DMS 273 (cell line): Measurements from ENCODE around the gene CSNK2A2.

ENCODE experiments used
- DNase-seq: peaks from one replicate; lab custom pipeline; 2025; ENCODE audit not compliant: unreplicated experiment; lab: John Stamatoyannopoulos, UW

The CSNK2A2 gene

DNA sequence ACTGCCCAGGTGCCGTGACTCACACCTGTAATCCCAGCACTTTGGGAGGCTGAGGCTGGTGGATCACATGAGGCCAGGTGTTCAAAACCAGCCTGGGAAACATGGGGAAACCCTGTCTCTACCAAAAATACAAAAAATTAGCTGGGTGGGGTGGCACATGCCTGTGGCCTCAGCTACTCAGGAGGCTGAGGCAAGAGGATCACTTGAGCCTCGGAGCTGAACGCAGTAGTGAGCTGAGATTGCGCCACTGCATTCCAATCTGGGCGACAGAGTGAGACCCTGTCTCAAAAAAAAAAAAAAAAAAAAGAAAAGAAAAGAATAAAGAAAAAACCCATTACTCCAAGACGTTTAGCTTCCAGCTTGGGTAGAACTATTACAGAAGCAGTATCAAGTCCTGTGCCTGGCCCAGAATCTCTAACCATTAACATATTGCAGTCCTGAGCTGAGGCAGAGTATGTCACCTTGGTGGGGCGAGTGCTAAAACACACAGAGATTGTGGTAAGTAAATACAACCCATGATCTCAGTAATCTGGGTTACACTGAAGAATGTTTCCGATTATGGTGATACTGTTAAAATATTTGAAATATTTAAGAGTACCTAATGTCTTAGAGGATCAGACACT, 45.5 kb downstream of the CSNK2A2 start:
- DNase-seq, result no peak

DNA sequence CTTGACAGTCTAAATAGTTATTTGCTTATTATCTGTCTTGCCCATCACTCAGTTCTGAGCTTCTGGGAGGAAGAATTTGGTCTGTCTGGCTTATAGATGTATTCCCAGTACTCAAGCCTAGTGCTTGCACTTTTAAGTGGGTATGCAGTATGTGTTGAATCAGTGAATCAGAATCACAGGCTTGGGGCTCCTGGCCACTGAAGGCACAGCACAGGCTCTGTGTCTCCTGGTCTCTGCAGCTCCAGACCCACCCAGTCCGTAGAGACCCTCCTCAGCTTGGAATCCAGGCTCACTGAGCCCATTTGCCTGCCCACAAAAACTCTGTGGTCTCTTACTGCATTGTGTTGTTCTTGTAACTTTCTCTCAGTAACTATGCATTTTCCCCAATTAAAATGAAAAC, 49.4 kb downstream of the CSNK2A2 start:
- DNase-seq, result no peak

DNA sequence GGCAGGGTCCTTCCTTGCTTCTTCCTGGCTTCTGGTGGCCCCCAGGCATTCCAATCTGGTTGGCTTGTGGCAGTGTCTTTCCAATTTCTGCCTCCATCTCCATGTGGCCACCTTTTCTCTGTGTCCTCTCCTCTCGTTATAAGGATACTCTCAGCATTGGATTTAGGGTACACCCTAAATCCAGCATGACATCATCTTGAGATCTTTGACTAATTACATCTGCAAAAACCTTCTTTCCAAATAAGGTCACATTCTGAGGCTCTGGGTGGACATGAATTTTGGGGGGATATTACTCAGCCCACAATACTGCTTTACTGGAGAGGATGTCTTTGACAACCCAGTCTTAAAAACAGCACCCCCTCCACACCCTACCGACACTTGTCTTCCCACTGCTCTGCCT, 49.8 kb downstream of the CSNK2A2 start:
- no peak for DNase-seq

DNA sequence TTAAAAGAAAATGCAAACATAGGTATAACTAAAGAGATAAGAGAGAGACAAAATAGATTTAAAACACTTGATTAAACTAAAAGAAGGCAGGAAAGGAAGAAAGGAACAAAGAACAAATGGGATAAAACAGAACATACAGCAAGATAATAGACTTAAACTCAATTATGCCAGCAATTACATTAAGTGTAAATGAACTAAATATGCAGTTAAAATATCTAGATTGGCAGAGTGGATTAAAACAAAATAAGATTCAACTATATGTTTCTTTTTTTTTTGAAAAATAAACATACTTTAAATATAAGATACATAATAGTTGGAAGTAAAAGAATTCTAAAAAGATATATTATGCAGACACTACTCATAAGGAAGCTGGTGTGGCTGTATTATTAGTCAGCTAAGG, 59.1 kb downstream of the CSNK2A2 start:
- no peak for DNase-seq

DNA sequence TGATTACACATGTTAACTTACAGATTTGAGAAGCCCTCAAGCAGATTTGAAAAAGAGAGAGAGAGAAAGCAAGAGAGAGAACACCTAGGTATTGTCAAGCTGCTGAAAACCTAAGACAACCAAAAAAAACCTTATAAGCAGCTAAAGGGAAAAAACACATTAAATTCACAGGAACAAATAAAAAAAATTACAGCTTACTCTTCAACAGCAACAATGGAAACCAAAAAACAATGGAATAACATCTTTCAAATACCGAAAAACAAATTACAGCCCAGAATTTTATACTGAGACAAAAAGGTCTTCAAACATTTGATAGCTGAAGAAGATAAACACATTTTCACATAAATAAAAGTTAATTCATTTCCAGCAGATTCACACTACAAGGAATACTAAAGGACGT, 60.3 kb downstream of the CSNK2A2 start:
- no peak for DNase-seq

DNA sequence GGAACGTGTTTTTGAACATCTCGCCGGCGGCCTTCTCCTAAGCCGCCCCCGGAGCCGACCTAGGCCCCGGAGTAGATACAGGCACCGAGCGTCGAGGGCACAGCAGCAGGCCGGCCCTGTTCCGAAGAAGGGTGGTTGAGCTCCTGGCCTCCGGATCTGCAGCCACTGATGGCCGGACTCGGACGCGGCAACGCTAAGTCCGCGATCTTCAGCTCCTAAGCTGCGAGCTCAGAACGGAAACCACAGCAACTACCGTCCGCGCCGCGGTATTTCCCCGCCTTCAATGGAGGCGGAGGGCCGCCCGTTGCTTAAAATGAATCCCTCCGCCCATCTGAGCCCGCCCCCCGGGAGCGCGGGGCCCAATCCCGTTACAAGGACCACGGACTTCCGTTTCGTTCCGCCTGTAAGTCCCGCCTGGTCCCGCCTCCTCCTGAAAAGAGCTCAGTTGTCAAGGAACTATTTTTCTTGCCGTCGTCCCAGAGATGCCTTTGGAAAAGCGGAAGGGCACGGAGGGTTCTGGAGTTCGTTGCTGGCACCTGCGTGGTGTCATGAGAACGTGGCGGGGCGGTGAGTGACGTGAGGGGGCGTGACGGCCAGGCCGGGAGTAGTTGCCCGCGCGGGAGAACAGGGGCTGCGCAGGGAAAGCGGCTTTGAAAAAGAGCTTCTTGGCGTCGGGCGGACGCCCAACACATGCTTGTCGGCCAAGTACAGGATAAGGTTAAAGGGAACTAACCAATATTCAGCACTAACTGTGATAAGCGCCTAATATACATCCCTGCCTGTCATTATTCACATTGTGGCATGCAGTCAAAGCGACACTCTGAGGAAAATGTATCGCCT, 68.6 kb downstream of the CSNK2A2 start, which contains the start of gene CFAP20:
CFAP20 (minus strand) TSS at position 285 of the 840 bp plus-strand sequence; CDS start at position 19, 266 bp downstream.
- peak; percentile 100 for DNase-seq

DNA sequence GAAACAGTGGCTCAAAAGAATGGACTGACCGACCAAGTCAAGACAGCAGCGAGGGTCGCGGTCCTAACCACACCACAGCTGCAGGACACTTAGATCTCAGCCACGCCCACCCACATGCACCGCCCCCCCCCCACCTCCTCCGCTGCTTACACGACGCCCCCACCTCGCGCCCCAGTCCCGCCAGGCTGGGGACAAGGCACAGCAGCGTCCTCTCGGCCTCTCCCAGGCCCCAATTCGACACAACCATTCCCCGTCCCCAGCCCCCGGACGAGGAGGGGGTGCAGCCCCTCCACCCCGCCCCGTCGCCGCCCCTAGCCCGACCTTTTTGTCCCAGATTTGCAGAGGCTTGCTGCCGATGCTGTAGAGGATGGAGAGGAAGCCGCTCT, 69.2 kb downstream of the CSNK2A2 start:
- peak; percentile 70 for DNase-seq

DNA sequence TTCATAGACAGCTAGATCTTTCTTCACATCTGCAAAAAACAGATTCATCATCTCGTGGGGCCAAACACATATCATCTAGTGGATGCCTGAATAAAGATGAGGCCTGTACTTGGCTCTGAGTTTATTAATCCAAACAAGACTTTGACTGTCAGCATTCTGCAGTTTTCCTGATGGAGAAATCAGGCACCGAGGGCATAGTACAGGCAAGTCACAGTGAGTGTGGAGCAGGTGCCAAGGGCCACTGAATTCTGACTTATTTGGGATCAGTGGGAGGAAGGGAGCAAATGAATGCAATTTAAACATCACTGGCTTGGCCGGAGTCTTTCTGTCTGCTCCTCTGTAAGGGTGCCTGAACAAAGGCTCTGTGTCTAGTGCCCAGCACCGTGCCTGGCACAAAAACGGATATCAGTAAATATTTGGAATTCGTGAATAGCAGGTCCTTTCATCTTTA, 69.7 kb downstream of the CSNK2A2 start:
- DNase-seq, result peak; percentile 27

DNA sequence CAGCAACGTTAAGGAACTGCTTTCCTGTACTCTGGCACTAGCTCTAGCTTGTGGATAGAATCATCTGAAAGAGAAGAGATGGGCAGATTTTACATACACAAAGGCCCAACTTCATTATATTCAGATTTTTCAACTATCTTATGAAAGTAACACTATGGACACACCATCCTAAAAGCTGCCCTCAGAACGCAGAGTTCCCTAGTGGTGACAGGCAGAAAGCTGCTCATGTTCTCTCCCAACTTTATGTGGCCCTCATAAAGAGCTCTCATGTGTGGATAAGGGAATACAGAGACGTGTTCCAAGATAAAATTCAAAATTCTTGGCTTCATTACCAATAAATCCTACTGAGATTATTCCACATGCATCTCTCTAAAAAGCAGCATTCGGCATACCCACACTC, 70.3 kb downstream of the CSNK2A2 start:
- peak; percentile 42 for DNase-seq

DNA sequence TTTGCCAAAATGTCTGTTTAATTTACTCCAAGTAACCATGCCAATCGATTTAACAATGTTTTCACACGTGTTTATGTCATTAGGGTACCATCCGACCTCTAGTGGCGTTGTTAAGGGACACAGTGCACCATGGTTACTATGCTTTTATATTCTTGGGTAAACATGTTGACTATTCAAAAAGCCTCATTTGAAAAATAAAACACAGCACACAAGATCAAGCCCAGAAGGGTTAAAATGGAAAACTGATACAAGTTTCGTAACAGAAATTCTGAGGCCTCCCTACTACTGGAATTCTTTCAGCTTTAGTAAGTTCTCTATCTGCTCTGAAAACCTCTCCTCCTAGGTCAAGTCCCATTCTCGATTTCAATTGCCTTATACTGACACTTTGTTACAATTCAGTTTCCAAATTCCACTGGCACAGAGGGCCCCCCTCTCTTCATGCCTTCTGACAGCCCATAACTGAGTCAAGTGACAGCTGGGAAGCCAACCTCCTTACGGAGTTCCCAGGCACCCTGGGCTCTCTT, 70.8 kb downstream of the CSNK2A2 start:
- DNase-seq, result peak; percentile 50

DNA sequence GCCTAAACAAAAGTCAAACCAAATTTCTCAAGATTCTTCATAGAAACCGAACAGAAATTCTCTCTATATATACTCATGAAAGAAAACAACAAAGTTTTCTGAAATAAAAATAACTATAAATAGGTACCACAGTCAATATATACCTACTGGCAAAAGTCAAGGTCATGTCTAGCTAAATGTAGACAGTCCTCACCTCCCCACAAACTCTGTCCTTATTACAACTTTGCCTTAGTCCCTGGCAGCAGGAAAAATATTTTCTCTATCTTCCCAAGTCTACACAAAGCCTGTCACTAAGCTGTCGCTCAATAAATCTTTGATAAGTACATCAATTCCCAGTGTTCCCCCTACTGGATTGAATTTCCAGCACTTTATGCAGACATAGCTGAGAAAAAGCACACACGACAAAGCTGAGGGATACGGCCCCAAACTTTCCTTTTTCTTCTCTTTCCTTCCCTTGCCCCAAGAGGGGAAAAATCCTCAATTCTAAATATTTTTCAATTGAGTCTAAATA, 71.4 kb downstream of the CSNK2A2 start:
- no peak for DNase-seq

DNA sequence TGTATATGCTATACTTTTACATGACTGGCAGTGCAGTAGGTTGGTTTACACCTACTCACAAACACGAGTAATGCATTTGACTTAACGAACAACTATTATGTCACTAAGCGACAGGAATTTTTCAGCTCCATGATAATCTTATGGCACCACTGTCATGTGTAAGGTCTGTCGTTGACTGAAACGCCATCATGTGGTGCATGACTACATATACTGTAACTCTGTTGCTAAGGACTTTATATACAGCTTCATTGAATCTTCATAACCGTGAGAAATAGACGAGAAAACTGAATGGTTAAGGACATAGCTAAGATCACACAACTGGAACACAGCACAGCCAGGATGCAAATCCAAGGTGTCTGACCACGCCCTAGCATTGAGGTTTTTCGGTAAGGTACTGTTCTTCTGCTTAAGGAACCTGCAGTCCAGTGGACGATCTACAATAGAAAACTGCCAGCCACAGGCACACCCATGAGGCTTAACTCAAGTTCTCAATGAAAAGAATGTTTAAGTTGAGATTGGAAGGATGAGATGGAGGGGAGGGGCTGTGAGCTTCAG, 72.0 kb downstream of the CSNK2A2 start:
- DNase-seq, result no peak

DNA sequence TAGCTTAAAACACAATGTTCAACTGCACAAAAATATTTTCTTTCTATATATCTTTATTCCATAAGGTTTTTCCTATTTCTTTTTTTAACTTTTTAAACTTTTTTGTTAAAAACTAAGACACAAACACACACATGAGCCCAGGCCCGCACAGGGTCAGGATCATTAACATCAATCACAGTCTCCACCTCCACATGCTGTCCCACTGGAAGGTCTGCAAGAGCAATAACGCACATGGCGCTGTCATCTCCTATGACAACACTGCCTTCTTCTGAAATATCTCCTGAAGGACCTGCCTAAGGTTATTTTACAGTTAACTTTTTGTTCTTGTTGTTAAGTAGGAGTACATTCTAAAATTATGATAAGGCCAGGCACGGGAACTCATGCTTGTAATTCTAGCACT, 72.9 kb downstream of the CSNK2A2 start:
- no peak for DNase-seq

DNA sequence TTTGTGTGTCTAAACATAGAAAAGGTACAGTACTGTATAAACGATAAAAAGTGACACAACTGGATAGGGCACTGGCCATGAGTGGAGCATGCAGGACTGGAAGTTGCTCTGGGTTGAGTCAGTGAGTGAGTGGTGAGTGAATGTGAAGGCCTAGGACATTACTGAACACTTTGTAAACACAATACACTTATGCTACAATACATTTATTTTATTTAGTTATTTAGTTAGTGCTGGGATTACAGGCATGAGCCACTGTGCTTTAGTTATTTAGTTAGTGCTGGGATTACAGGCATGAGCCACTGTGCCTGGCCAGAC, 73.3 kb downstream of the CSNK2A2 start:
- no peak for DNase-seq

DNA sequence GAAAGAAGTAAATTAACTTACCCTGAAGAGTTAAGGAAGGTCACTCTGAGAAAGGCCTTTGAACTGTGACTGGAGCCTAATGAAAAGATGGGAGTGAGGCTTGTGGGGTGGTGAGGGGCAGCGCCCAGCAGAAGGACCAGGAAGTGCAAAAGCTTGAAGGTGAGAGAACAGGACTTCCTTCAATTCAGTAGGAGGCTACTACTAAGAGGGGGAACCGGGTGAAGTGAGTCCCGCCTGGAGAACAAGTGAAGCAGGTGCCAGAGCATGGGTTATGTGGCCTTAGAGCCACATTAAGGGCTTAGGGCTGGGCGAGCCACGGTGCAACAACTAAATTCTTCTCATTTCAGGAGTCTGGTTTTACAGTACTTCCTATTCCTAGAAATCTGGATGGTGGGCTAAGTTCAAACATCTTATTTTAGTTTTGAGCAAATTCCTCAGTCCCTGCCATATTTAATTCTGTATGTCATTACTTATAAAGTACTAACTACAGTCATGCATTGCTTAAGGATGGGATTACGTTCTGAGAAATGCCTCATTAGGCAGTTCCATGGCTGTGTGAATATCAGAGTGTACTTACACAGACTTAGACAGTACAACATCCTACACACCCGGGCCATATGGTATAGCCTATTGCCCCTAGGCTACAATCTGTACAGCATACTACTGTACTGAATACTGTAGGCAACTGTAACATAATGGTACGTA, 73.9 kb downstream of the CSNK2A2 start:
- peak; percentile 65 for DNase-seq

DNA sequence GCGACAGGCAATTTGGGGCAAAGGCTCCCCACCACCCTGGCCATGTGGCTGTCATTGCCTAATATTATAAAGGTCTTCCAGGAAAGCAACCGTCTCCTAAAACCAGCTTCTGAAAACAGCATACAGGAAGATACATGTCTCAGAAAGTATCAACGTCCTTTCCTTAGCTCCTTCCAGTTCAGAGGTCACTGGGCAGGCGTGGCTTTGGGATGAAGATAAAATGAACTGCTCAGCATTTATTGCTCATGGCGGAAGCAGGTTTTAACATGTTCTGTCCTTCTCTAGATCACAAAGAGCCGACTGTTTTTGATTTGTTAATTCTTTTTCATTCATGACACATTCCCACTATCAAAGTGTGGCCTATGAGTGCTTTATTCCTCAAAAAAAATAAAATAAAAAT, 76.8 kb downstream of the CSNK2A2 start:
- peak; percentile 38 for DNase-seq

DNA sequence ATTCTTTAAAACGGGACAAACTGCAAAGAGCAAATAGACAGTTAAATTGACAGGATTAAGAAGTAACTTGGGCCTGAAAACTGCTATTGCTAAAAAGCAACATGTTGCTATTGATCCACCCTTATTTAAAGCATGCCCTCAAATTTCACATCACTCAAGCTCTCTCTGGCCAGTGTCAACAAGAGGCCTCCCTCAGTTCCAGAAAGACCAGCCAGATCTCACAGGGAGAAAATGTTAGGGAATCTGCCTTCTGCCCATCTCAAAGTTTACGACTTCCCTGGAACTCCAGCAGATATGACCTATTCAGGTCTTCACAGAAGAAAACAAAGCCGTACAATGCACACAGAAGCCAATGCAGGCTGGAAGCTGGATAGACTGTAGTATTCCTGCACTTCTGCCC, 77.7 kb downstream of the CSNK2A2 start:
- DNase-seq, result peak; percentile 31

DNA sequence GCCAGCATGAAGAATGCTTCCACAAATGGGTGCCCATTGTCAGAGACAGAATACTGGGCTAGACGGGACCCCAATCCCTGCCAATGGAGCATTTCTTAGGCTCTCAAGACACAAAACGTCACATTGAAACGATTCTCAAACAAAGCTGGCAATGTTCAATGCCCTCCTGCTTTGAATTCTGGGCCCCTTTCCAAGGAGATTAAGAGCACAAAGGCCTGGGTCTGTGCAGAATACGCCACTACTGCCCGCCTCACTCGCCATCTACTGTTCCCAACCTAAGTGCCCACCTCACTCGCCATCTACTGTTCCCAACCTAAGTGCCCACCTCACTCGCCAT, 78.4 kb downstream of the CSNK2A2 start:
- peak; percentile 53 for DNase-seq

DNA sequence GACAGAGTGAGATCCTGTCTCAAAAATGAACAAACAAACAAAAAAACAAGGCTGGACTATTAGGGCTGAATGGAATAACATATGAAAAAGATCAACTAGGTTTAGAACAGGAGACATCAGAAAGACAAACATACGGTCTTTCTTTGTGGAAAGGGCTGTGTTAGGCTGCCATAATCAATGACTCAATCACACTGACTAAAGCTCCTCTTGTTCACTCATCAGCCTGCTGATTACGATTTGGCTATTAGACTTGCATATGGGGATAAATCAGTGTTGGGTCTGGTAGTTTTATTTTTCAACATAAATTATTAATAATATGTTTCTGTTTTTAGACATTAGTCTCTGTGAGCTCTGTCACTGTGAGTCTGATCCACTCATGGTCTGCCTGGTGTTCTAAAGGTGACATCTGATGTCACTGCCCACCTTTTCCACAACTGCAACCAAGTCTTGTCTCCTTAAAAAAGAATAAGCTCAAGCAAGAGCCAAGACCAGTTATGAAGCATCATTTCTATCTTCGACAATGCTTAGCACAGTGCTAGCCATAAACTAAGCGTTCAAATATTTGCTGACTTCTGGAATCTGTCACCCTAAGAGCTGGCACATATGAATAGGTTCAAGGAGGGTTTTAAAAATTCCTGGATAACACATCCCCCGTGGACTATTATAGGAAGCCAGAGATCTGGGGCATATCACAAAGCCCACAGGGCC, 79.0 kb downstream of the CSNK2A2 start:
- no peak for DNase-seq

DNA sequence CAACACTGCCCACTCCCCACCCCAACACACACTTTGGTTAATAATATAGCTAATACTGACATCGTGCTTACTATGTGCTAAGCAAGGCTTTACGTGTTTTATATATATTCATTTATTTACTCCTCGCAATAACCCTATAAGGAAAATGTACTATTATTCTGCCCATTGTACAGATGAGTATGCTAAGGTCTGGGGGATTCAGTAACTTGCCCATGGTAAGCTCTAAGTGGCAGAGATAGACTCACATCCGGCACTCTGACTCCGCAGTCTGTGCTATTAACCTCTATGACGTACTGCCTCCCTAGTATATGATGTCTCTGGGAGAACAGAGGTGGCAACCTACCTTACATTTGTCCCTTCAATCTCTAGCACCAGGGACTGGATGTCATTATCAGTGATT, 81.4 kb downstream of the CSNK2A2 start:
- DNase-seq, result no peak

DNA sequence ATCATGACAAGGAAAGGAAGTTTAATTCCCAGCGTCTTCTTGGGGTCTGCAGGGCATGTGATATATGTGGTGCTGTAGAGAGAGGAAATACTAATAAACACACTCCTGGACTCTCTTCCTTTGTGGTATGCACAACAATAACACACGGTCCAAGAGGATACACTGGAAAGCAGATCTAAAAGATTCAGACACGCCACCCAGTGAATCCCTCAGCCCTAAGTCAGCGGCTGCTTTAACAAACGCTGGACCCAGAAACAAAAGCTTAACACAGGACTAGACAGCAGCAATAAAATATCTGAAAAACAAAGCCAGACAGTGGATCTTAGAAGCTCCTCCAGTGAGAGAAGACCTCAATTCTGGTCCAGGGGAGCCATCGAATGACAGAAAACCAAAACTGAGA, 81.8 kb downstream of the CSNK2A2 start:
- DNase-seq, result no peak
